Subcutaneous adipose tissue (tissue), 4 donors: ENCODE data around the gene ACACB. TPM values are rescaled to one million over a fixed set of nuclear protein-coding genes. Genes with fewer than 3 reads are reported as not detected.

Source experiments
- CTCF ChIP-seq: fragments of 450-650 bp; IDR thresholded peaks from one replicate; pipeline ENCODE4 v1.5.1; 2016; ENCODE audit warnings: low read depth, mild to moderate bottlenecking, control low read depth, antibody characterized with exemption, moderate library complexity
- total RNA-seq, 4 donors: library from RNA; depleted of rRNA; stranded (reverse); fragments of >200 nt; gene quantifications; one replicate each; pipeline ENCODE4 v1.1.0, GENCODE V29; 2016

ACACB gene
- total RNA-seq, 4 donors from 2014 or later = 798 to 3,288 (median 1,277) TPM

- no peak for TF ChIP-seq CTCF
Measured at GRCh38 chr12:109246221-109246620, 129.8 kb downstream of the ACACB start.

- no peak for TF ChIP-seq CTCF
Measured at GRCh38 chr12:109247831-109248654, 131.7 kb downstream of the ACACB start.

- no peak for TF ChIP-seq CTCF
Measured at GRCh38 chr12:109250523-109250922, 134.1 kb downstream of the ACACB start.

- TF ChIP-seq CTCF = no peak
Measured at GRCh38 chr12:109252799-109253198, 136.4 kb downstream of the ACACB start.

GRCh38 chr12:109253913-109254544, 137.6 kb downstream of the ACACB start:
- no peak for TF ChIP-seq CTCF

GRCh38 chr12:109255377-109255776, 139.0 kb downstream of the ACACB start:
- TF ChIP-seq CTCF = no peak

- TF ChIP-seq CTCF = no peak
Measured at GRCh38 chr12:109256011-109256410, 139.6 kb downstream of the ACACB start.
